Osteocyte (in vitro differentiated cells): ENCODE results near the gene OTUB1. TPM values are rescaled to one million over a fixed set of nuclear protein-coding genes. Genes with fewer than 3 reads are reported as not detected.
"Not testable (repeated sequence)": the region's sequence is repeated elsewhere in the genome, so short reads cannot be mapped to it uniquely, and the experiment has no call there.

Experiments used
- DNase-seq: peaks from one replicate; pipeline ENCODE4 v3.0.0; 2021; ENCODE audit warnings: mixed read lengths; ENCODE audit not compliant: unreplicated experiment; ENCODE audit errors: extremely low spot score
- H3K27ac Mint-ChIP-seq: one replicate; pipeline ENCODE4 v1.8.0; 2021; ENCODE audit warnings: mild to moderate bottlenecking, mixed read lengths; ENCODE audit not compliant: unreplicated experiment
- H3K27me3 Mint-ChIP-seq: one replicate; pipeline ENCODE4 v1.8.0; 2021; ENCODE audit warnings: mixed read lengths; ENCODE audit not compliant: unreplicated experiment
- H3K36me3 Mint-ChIP-seq: one replicate; pipeline ENCODE4 v1.8.0; 2021; ENCODE audit warnings: mixed read lengths; ENCODE audit not compliant: unreplicated experiment
- H3K4me1 Mint-ChIP-seq: one replicate; pipeline ENCODE4 v1.8.0; 2021; ENCODE audit warnings: mixed read lengths; ENCODE audit not compliant: unreplicated experiment
- H3K4me3 Mint-ChIP-seq: one replicate; pipeline ENCODE4 v1.8.0; 2021; ENCODE audit warnings: mild to moderate bottlenecking, moderate library complexity, mixed read lengths; ENCODE audit not compliant: unreplicated experiment
- H3K9me3 Mint-ChIP-seq: one replicate; pipeline ENCODE4 v1.8.0; 2021; ENCODE audit warnings: mixed read lengths; ENCODE audit not compliant: unreplicated experiment
- CTCF ChIP-seq: fragments of 200-600 bp; sonication (generic); IDR thresholded peaks from 2 replicates; pipeline ENCODE4 v1.5.0; 2021; ENCODE audit warnings: antibody characterized with exemption, mild to moderate bottlenecking, moderate library complexity
- total RNA-seq: library from RNA; stranded (reverse); gene quantifications from 2 replicates; pipeline ENCODE4 v1.2.1, GENCODE V29; 2021

The OTUB1 gene
- total RNA-seq, 1 donor from 2014 or later, result 71.4 TPM

GRCh38 chr11:64044730-64045393 lies 58.6 kb downstream of the OTUB1 start:
- Mint-ChIP-seq H3K9me3 (no peaks in the 10 kb centered on the region), H3K27ac (no peak overlapping the region), H3K4me3 (no peak overlapping the region), H3K27me3 (no peaks in the 10 kb centered on the region), H3K4me1 (no peaks in the 10 kb centered on the region), H3K36me3 (no peaks in the 10 kb centered on the region)
- no peak for TF ChIP-seq CTCF
- DNase-seq, result no peak

- Mint-ChIP-seq H3K36me3 (no peaks in the 10 kb centered on the region), H3K4me1 (no peaks in the 10 kb centered on the region), H3K27me3 (no peaks in the 10 kb centered on the region), H3K4me3 (no peak overlapping the region), H3K27ac (no peak overlapping the region), H3K9me3 (no peaks in the 10 kb centered on the region)
- DNase-seq, result no peak
- no peak for TF ChIP-seq CTCF
Measured at GRCh38 chr11:64045700-64046099, 59.5 kb downstream of the OTUB1 start.

GRCh38 chr11:64047373-64047772 lies 61.1 kb downstream of the OTUB1 start:
- not testable (repeated sequence) for H3K4me1 Mint-ChIP-seq, H3K9me3 Mint-ChIP-seq, H3K36me3 Mint-ChIP-seq, DNase-seq, H3K4me3 Mint-ChIP-seq, H3K27ac Mint-ChIP-seq, H3K27me3 Mint-ChIP-seq

Other genes starting within 250 kb of the OTUB1 start
- gene ZFTA, start 217.7 kb upstream of the OTUB1 start, total RNA-seq, result 32.1 and 34.3 TPM in 2 replicates
- gene SPINDOC, start 173.0 kb upstream of the OTUB1 start, total RNA-seq, result 32.1 and 33.5 TPM in 2 replicates
- 31.8 and 33.4 TPM in 2 replicates for gene MARK2, start 147.3 kb upstream of the OTUB1 start, total RNA-seq
- 2.5 and 2.6 TPM in 2 replicates for gene RCOR2, start 69.3 kb upstream of the OTUB1 start, total RNA-seq
- 24.0 and 28.1 TPM in 2 replicates for gene NAA40, start 47.4 kb upstream of the OTUB1 start, total RNA-seq
- gene COX8A, start 11.8 kb upstream of the OTUB1 start, total RNA-seq, result 253 and 265 TPM in 2 replicates
- gene FLRT1, start 49.5 kb downstream of the OTUB1 start, total RNA-seq, result 0.54 and 0.65 TPM in 2 replicates
- 22.3 and 29.6 TPM in 2 replicates for gene MACROD1, start 179.7 kb downstream of the OTUB1 start, total RNA-seq
- gene STIP1, start 199.7 kb downstream of the OTUB1 start, total RNA-seq, result 109 and 115 TPM in 2 replicates
- gene FERMT3, start 220.3 kb downstream of the OTUB1 start, total RNA-seq, result 0.94 and 1.4 TPM in 2 replicates
- gene TRPT1, start 239.7 kb downstream of the OTUB1 start, total RNA-seq, result 39.2 and 39.7 TPM in 2 replicates
- gene NUDT22, start 239.8 kb downstream of the OTUB1 start, total RNA-seq, result 43.7 and 46.8 TPM in 2 replicates
- gene DNAJC4, start 244.1 kb downstream of the OTUB1 start, total RNA-seq, result 46.5 and 49.9 TPM in 2 replicates
- gene VEGFB, start 248.1 kb downstream of the OTUB1 start, total RNA-seq, result 205 and 217 TPM in 2 replicates